ENCODE data around the gene CSF2RB. TPM values are rescaled to one million over a fixed set of nuclear protein-coding genes. Genes with fewer than 3 reads are reported as not detected.

CSF2RB gene
- total and polyA plus RNA-seq, 2 donors (not counting 3 experiments of a cell fraction or from before 2014, with no cell fraction given) = 20.6 to 68.2 TPM

GRCh38 chr22:36885474-36885873 lies 28.0 kb upstream of the CSF2RB start:
- intact Hi-C loops (cut with micrococcal nuclease) = no loop called here
- no TSS peak for BruUV-seq (replicated peaks)
- Histone ChIP-seq H3K9ac (replicated peaks; ENCODE audit: extremely low read depth, insufficient read depth, low read length) (peak overlapping the region; percentile 72), H3K9me1 (replicated peaks; ENCODE audit: control insufficient read depth, extremely low read depth, insufficient read depth, low read length) (no peaks in the 10 kb centered on the region), H4K20me1 (replicated peaks; ENCODE audit: control insufficient read depth, extremely low read depth, insufficient read depth, low read length) (no peaks in the 10 kb centered on the region), H3K4me2 (ENCODE audit: insufficient read depth, low read length) (peak overlapping the region; percentile 79), H3K36me3 (ENCODE audit: control insufficient read depth in 2 of 2, extremely low read depth in 1 of 2, insufficient read depth in 2 of 2, low read length in 2 of 2) (no peaks in the 10 kb centered on the region), H3K27ac (ENCODE audit: insufficient read depth, low read depth, low read length) (peak overlapping the region; percentile 87), H2AFZ (ENCODE audit: low read depth, low read length) (peak overlapping the region; percentile 46), H3K4me3 (replicated peaks in 1 of 3; ENCODE audit: insufficient read depth in 1 of 3, low read depth in 1 of 3, low read length in 3 of 3) (no peak overlapping the region), H3K79me2 (ENCODE audit: control insufficient read depth, insufficient read depth, low read length) (no peaks in the 10 kb centered on the region), H3K27me3 (ENCODE audit: control insufficient read depth in 2 of 2, insufficient read depth in 2 of 2, low read length in 2 of 2) (no peaks in the 10 kb centered on the region), H3K4me1 (ENCODE audit: control insufficient read depth, extremely low read depth, insufficient read depth, low read length) (peaks cover 36% of the 10 kb centered on the region), H3K9me3 (replicated peaks; ENCODE audit: control insufficient read depth, insufficient read depth, low read length) (peaks cover 2% of the 10 kb centered on the region)
- DNase-seq (ENCODE audit: low read depth, low spot score) (no peak), FAIRE-seq (peak; percentile 15)
- dilution Hi-C loops (cut with MboI; ENCODE audit: extremely low pct_ligation_motif_present, low sequenced_read_pairs) = no loop called here
- POLR2A ChIA-PET = interaction anchor here (0.5 kb wide), 1 partner anchor 327 kb away, joined by 3 read pairs; no protein-coding TSS in a partner anchor
- CTCF ChIA-PET = interaction anchor here (0.9 to 1.6 kb wide), 6 partner anchors 25 to 314 kb away, joined by 3 to 7 read pairs (median 3); partner anchors contain the start of gene CSF2RB
- no peak for TF ChIP-seq CTCF (IDR thresholded peaks at IDR 0.05; ENCODE audit: extremely low read depth in 1 of 2, insufficient read depth in 1 of 2, low read depth in 1 of 2, low read length in 2 of 2)
- no peak for TF ChIP-seq GATA2 (IDR thresholded peaks at IDR 0.05; ENCODE audit: insufficient read depth, insufficient read length, low read depth, low read length)
- no peak for TF ChIP-seq MYC (IDR thresholded peaks at IDR 0.05; ENCODE audit: low read depth, low read length)
- no peak for TF ChIP-seq POLR2AphosphoS5 (IDR thresholded peaks at IDR 0.05; ENCODE audit: insufficient read depth, low read depth, low read length)
- no peak for TF ChIP-seq POLR2A (IDR thresholded peaks at IDR 0.05; ENCODE audit: low read depth, low read length)
- TF ChIP-seq MAX (IDR thresholded peaks at IDR 0.05; ENCODE audit: insufficient read depth, insufficient read length) = no peak
- no peak for TF ChIP-seq JUN (IDR thresholded peaks at IDR 0.05; ENCODE audit: borderline replicate concordance, insufficient read depth, insufficient read length, low read depth)
- no peak for TF ChIP-seq FOS (IDR thresholded peaks at IDR 0.05; ENCODE audit: borderline replicate concordance, insufficient read depth, low read length)
- no peak for TF ChIP-seq EZH2 (IDR thresholded peaks at IDR 0.05; ENCODE audit: borderline replicate concordance, low read depth, low read length, severe bottlenecking)
